ENCODE data around the gene WBP2. TPM values are rescaled to one million over a fixed set of nuclear protein-coding genes. Genes with fewer than 3 reads are reported as not detected.

WBP2 gene
- total and polyA plus RNA-seq, 2 of the 8 experiments (the other 6 are each of a cell fraction or from before 2014, with no cell fraction given), result 48.2 to 71.2 TPM

DNA sequence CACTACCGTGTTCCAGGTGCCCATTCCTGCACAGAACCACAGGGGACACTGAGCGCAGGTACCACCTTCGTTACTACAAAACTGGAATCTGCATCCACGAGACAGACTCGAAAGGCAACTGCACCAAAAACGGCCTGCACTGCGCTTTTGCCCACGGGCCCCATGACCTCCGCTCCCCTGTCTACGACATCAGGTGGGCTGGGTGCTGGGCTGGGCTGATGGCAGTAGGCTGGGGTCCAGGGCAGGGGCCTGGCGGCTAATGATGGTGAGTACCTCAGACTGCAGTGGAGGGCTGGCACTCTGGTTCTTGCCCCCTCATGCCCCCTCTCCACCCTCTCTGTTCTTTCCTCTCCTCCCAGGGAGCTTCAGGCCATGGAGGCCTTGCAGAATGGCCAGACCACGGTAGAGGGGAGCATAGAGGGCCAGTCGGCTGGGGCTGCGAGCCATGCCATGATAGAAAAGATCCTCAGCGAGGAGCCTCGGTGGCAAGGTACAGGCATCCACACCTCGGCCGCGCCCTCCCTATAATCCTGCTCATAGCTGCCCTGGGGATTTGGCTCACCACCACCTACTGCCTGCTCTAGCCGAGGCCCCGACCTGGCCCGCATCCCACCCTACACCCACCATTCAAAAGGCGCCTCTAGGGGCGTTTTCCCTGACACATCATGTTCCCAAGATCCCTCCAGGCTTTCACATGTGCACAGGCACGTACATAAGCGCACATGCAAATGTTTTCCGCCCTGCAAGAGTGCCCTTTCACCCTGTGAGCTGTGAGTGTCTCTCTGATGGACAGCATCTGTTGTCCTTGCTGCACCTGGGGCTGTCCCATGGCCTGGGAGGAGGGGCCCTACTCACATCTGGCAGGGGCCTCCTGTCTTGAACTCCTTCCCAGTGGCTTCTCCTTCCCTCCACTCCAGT lies 42.8 kb downstream of the WBP2 start:
- WGBS, 2 experiments (ENCODE audit: extremely low coverage in 1 of 2, insufficient coverage in 1 of 2, insufficient read length in 1 of 2, insufficient replicate concordance in 2 of 2, low coverage in 1 of 2, low lambda C conversion rate in 2 of 2, missing lambda C conversion rate in 1 of 2), result 96% methylated on average over 27 of the region's 27 CpGs; no CpG with 5 or more reads in 1 of the 2 experiments
- TF ChIP-seq HDAC6 (IDR thresholded peaks at IDR 0.05; ENCODE audit: low read depth, low read length) (no peak), SAP30 (IDR thresholded peaks at IDR 0.05; ENCODE audit: insufficient read depth, insufficient replicate concordance, low read length) (no peak), PHF8 (conservative IDR thresholded peaks at IDR 0.05; ENCODE audit: low read depth, low read length) (no peak)
- TF ChIP-seq, protein P1, sequence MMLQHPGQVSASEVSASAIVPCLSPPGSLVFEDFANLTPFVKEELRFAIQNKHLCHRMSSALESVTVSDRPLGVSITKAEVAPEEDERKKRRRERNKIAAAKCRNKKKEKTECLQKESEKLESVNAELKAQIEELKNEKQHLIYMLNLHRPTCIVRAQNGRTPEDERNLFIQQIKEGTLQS (IDR thresholded peaks at IDR 0.05; ENCODE audit: insufficient read depth, low read depth, low read length), result no peak

More for the DNA sequence above, 42.8 kb downstream of the WBP2 start:
- Histone ChIP-seq H3K18ac (ENCODE audit: extremely low read depth, low read length) (no peak overlapping the region), H2BK12ac (ENCODE audit: low read depth, low read length) (no peak overlapping the region), H4K91ac (replicated peaks; ENCODE audit: insufficient read length, low read length) (no peak overlapping the region), H3K4me1 (replicated peaks in 1 of 4; ENCODE audit: control insufficient read depth in 3 of 4, insufficient read depth in 4 of 4, low read length in 3 of 4) (no peaks in the 10 kb centered on the region), H3K4me2 (ENCODE audit: insufficient read depth in 1 of 2, low read depth in 2 of 2, low read length in 2 of 2) (no peak overlapping the region), H2BK5ac (ENCODE audit: low read depth, low read length) (no peak overlapping the region), H3K9me3 (ENCODE audit: insufficient read depth in 2 of 2, low read depth in 1 of 2, low read length in 1 of 2) (no peaks in the 10 kb centered on the region), H3K27me3 (replicated peaks in 1 of 4; ENCODE audit: control insufficient read depth in 3 of 4, extremely low read depth in 1 of 4, insufficient read depth in 3 of 4, low read length in 3 of 4) (no peaks in the 10 kb centered on the region), H2BK20ac (ENCODE audit: low read length) (no peak overlapping the region), H2AFZ (ENCODE audit: low read length) (no peak overlapping the region), H3K4ac (replicated peaks; ENCODE audit: insufficient read length, low read depth, low read length) (no peak overlapping the region), H4K8ac (ENCODE audit: extremely low read depth, insufficient read depth, low read length) (no peak overlapping the region), H3K56ac (replicated peaks; ENCODE audit: insufficient read length, low read depth, low read length) (no peak overlapping the region), H2AK5ac (ENCODE audit: low read depth, low read length) (no peak overlapping the region), H3K27ac (ENCODE audit: low read depth, low read length) (no peak overlapping the region), H3K79me2 (ENCODE audit: control insufficient read depth in 1 of 2, insufficient read depth in 2 of 2, low read length in 2 of 2) (no peaks in the 10 kb centered on the region), H4K5ac (ENCODE audit: insufficient read length, low read depth, low read length) (no peak overlapping the region), H3K9ac (replicated peaks in 1 of 4; ENCODE audit: extremely low read depth in 1 of 4, low read depth in 3 of 4, low read length in 3 of 4) (no peak overlapping the region), H2BK15ac (ENCODE audit: low read length) (no peak overlapping the region), H3K23me2 (ENCODE audit: low read depth, low read length) (no peaks in the 10 kb centered on the region), H3K79me1 (ENCODE audit: low read depth, low read length) (no peaks in the 10 kb centered on the region; the same call in 1 of the 2 replicates), H3K23ac (ENCODE audit: insufficient read length) (no peak overlapping the region), H4K20me1 (replicated peaks in 1 of 2; ENCODE audit: control insufficient read depth in 1 of 2, insufficient read depth in 2 of 2, low read length in 2 of 2) (peaks cover 0 to 9% of the 10 kb centered on the region in 2 experiments), H2BK120ac (replicated peaks; ENCODE audit: low read depth, low read length) (no peak overlapping the region), H3K14ac (ENCODE audit: insufficient read length) (no peak overlapping the region), H3K4me3 (ENCODE audit: extremely low read depth in 1 of 4, insufficient read depth in 2 of 4, low read depth in 3 of 4, low read length in 4 of 4) (no peak overlapping the region), H3K36me3 (ENCODE audit: control insufficient read depth in 2 of 4, insufficient read depth in 4 of 4, low read length in 3 of 4) (peaks cover 14 to 47% (median 44%) of the 10 kb centered on the region in 4 experiments; a peak in 7 of 8 replicates)
- ChIA-PET POLR2A (ENCODE audit: partially characterized antibody) (interaction anchor here (0.6 to 3.1 kb wide), 5 partner anchors 15 to 861 kb away, joined by 3 to 17 read pairs (median 6); partner anchors contain the start of gene UNK), CTCF (ENCODE audit: partially characterized antibody) (interaction anchor here (0.9 to 9.6 kb wide), 2 partner anchors 15 to 63 kb away, joined by 4 to 104 read pairs; no protein-coding TSS in a partner anchor)
- FAIRE-seq (no peak), DNase-seq (ENCODE audit: low read depth in 1 of 2, low spot score in 2 of 2) (no peak)
